ENCODE results near the gene AICDA.
"Not testable (repeated sequence)": the region's sequence is repeated elsewhere in the genome, so short reads cannot be mapped to it uniquely, and the experiment has no call there.

The AICDA gene

GRCh38 chr12:8612629-8613028, at the start of gene AICDA:
Gene AICDA, minus strand, starts transcription at chr12:8612859. Its CDS starts 92 bp downstream, at chr12:8612767.
- DNase-seq (ENCODE audit: low read depth), result no peak

- DNase-seq (ENCODE audit: low read depth), result peak; percentile 28
Observed at GRCh38 chr12:8661751-8662150, 49.1 kb upstream of the AICDA start.

- no peak for DNase-seq (ENCODE audit: low read depth)
Observed at GRCh38 chr12:8661016-8661415, 48.4 kb upstream of the AICDA start.

GRCh38 chr12:8658346-8658745, 45.7 kb upstream of the AICDA start:
- peak; percentile 85 for DNase-seq (ENCODE audit: low read depth)

- DNase-seq (ENCODE audit: low read depth), result no peak
Observed at GRCh38 chr12:8655421-8655820, 42.8 kb upstream of the AICDA start.

GRCh38 chr12:8648576-8649205, 36.0 kb upstream of the AICDA start:
- no peak for DNase-seq (ENCODE audit: low read depth)

GRCh38 chr12:8647968-8648367, 35.3 kb upstream of the AICDA start:
- no peak for DNase-seq (ENCODE audit: low read depth)

- DNase-seq (ENCODE audit: low read depth), result no peak
Observed at GRCh38 chr12:8644345-8645248, 31.9 kb upstream of the AICDA start.

GRCh38 chr12:8642775-8643174, 30.1 kb upstream of the AICDA start:
- no peak for DNase-seq (ENCODE audit: low read depth)

GRCh38 chr12:8639936-8640335, 27.3 kb upstream of the AICDA start:
- DNase-seq (ENCODE audit: low read depth), result no peak

GRCh38 chr12:8638951-8639350, 26.3 kb upstream of the AICDA start:
- DNase-seq (ENCODE audit: low read depth), result no peak

- DNase-seq (ENCODE audit: low read depth), result no peak
Observed at GRCh38 chr12:8637666-8638065, 25.0 kb upstream of the AICDA start.

GRCh38 chr12:8637244-8637643, 24.6 kb upstream of the AICDA start:
- DNase-seq (ENCODE audit: low read depth), result no peak

GRCh38 chr12:8636581-8636980, 23.9 kb upstream of the AICDA start:
- DNase-seq (ENCODE audit: low read depth), result no peak

GRCh38 chr12:8636007-8636346, 23.3 kb upstream of the AICDA start:
- not testable (repeated sequence) for DNase-seq (ENCODE audit: low read depth)

GRCh38 chr12:8635342-8636006, 22.8 kb upstream of the AICDA start:
- DNase-seq (ENCODE audit: low read depth), result not testable (repeated sequence)

- no peak for DNase-seq (ENCODE audit: low read depth)
Observed at GRCh38 chr12:8630131-8630530, 17.5 kb upstream of the AICDA start.

GRCh38 chr12:8629486-8630033, 16.9 kb upstream of the AICDA start:
- DNase-seq (ENCODE audit: low read depth), result peak; percentile 77

GRCh38 chr12:8628731-8629130, 16.1 kb upstream of the AICDA start:
- DNase-seq (ENCODE audit: low read depth), result peak; percentile 55

GRCh38 chr12:8624750-8625149, 12.1 kb upstream of the AICDA start:
- DNase-seq (ENCODE audit: low read depth), result not testable (repeated sequence)

- DNase-seq (ENCODE audit: low read depth), result no peak
Observed at GRCh38 chr12:8622646-8623045, 10.0 kb upstream of the AICDA start.

GRCh38 chr12:8615206-8615605, 2.5 kb upstream of the AICDA start:
- no peak for DNase-seq (ENCODE audit: low read depth)

- DNase-seq (ENCODE audit: low read depth), result not testable (repeated sequence)
Observed at GRCh38 chr12:8613881-8614280, 1.2 kb upstream of the AICDA start.

Measured in EH (cell line).